NCI-H146 treated with DMSO at 0.1 percent for 48 hours (cell line): ENCODE data around the gene CANT1.
A peak's percentile ranks its signal among the peaks of the same experiment; 100 is the strongest.

ENCODE experiments used
- DNase-seq: peaks from one replicate; lab custom pipeline; 2025; ENCODE audit not compliant: unreplicated experiment; lab: John Stamatoyannopoulos, UW

CANT1 gene

GRCh38 chr17:78979780-78980623 is 29.6 kb downstream of the CANT1 start, which contains the start of gene LGALS3BP:
Gene LGALS3BP (minus strand): TSS chr17:78979923. CDS start chr17:78977191, 2,732 bp downstream.
- DNase-seq = peak; percentile 95

- DNase-seq = no peak
These were observed 31.3 kb downstream of the CANT1 start for GRCh38 chr17:78977997-78978973.

GRCh38 chr17:78977681-78977943 is 32.0 kb downstream of the CANT1 start:
- DNase-seq = no peak

- no peak for DNase-seq
These were observed 32.5 kb downstream of the CANT1 start for GRCh38 chr17:78976907-78977680.

GRCh38 chr17:78974635-78975591 is 34.7 kb downstream of the CANT1 start:
- no peak for DNase-seq

GRCh38 chr17:78973792-78974520 is 35.6 kb downstream of the CANT1 start:
- DNase-seq = no peak

GRCh38 chr17:78973196-78973595 is 36.4 kb downstream of the CANT1 start:
- DNase-seq = no peak

- DNase-seq = no peak
These were observed 37.0 kb downstream of the CANT1 start for GRCh38 chr17:78972507-78973105.

- no peak for DNase-seq
These were observed 37.6 kb downstream of the CANT1 start for GRCh38 chr17:78971756-78972506.

GRCh38 chr17:78970834-78971755 is 38.5 kb downstream of the CANT1 start:
- DNase-seq = peak; percentile 16

- no peak for DNase-seq
These were observed 39.7 kb downstream of the CANT1 start for GRCh38 chr17:78969865-78970264.

GRCh38 chr17:78967782-78968362 is 41.7 kb downstream of the CANT1 start:
- no peak for DNase-seq

GRCh38 chr17:78966910-78967600 is 42.5 kb downstream of the CANT1 start:
- DNase-seq = no peak

- DNase-seq = no peak
These were observed 43.3 kb downstream of the CANT1 start for GRCh38 chr17:78966123-78966813.

GRCh38 chr17:78965491-78965924 is 44.1 kb downstream of the CANT1 start:
- peak; percentile 74 for DNase-seq

GRCh38 chr17:78963378-78963777 is 46.2 kb downstream of the CANT1 start:
- no peak for DNase-seq
